SJSA1 (cell line): Measurements from ENCODE around the gene ZNF423. TPM values are rescaled to one million over a fixed set of nuclear protein-coding genes. Genes with fewer than 3 reads are reported as not detected.

Source experiments
- DNase-seq, 2 experiments: peaks; one replicate each; pipeline ENCODE4 v3.0.0-alpha.2; 2015 to 2020; ENCODE audit warnings: low spot score in 2 of 2, low read depth in 1 of 2
- H3K27ac ChIP-seq: fragments of 250-450 bp; sonication (Bioruptor Pico); 2 replicates; pipeline ENCODE4 v1.5.1; 2020; ENCODE audit warnings: mild to moderate bottlenecking, moderate library complexity
- H3K27me3 ChIP-seq: fragments of 250-450 bp; sonication (Bioruptor Pico); replicated peaks from 2 replicates; pipeline ENCODE4 v1.5.1; 2020; ENCODE audit warnings: mild to moderate bottlenecking, moderate library complexity
- H3K36me3 ChIP-seq: fragments of 250-450 bp; sonication (Bioruptor Pico); 2 replicates; pipeline ENCODE4 v1.5.1; 2020; ENCODE audit warnings: mild to moderate bottlenecking
- H3K4me1 ChIP-seq: fragments of 250-450 bp; sonication (Bioruptor Pico); replicated peaks from 2 replicates; pipeline ENCODE4 v1.6.1; 2021; ENCODE audit warnings: mild to moderate bottlenecking
- H3K4me3 ChIP-seq: fragments of 250-450 bp; sonication (Bioruptor Pico); 2 replicates; pipeline ENCODE4 v1.5.1; 2020; ENCODE audit warnings: mild to moderate bottlenecking
- H3K9me3 ChIP-seq: fragments of 250-450 bp; sonication (Bioruptor Pico); replicated peaks from 2 replicates; pipeline ENCODE4 v1.5.1; 2020; ENCODE audit warnings: mild to moderate bottlenecking
- total RNA-seq: library from RNA; depleted of rRNA; stranded (reverse); fragments of >200 nt; shearing (Covaris generic); gene quantifications from 2 replicates; pipeline ENCODE4 v1.2.3, GENCODE V29; 2014

Gene ZNF423
- total RNA-seq, 1 experiment from 2014 or later: 5.4 TPM

GRCh38 chr16:49632795-49633184 lies 223.1 kb downstream of the ZNF423 start:
- Histone ChIP-seq H3K27ac (no peak overlapping the region), H3K4me3 (no peak overlapping the region), H3K4me1 (peaks cover 6% of the 10 kb centered on the region; the same call in 1 of the 2 replicates), H3K27me3 (no peaks in the 10 kb centered on the region), H3K9me3 (no peaks in the 10 kb centered on the region; the same call in 1 of the 2 replicates), H3K36me3 (no peaks in the 10 kb centered on the region; the same call in 1 of the 2 replicates)
- DNase-seq: peak in 1 of 2 experiments; percentile 32

- Histone ChIP-seq H3K27me3 (no peaks in the 10 kb centered on the region), H3K27ac (no peak overlapping the region), H3K4me1 (peaks cover 6% of the 10 kb centered on the region; the same call in 1 of the 2 replicates), H3K4me3 (no peak overlapping the region), H3K36me3 (no peaks in the 10 kb centered on the region), H3K9me3 (no peaks in the 10 kb centered on the region; the same call in 1 of the 2 replicates)
- DNase-seq: peak in 1 of 2 experiments; percentile 22
Measured at GRCh38 chr16:49632086-49632794, 223.7 kb downstream of the ZNF423 start.

GRCh38 chr16:49631187-49632041 lies 224.5 kb downstream of the ZNF423 start:
- Histone ChIP-seq H3K9me3 (no peaks in the 10 kb centered on the region; the same call in 1 of the 2 replicates), H3K27ac (no peak overlapping the region), H3K4me1 (peaks cover 6% of the 10 kb centered on the region; the same call in 1 of the 2 replicates), H3K27me3 (no peaks in the 10 kb centered on the region), H3K36me3 (no peaks in the 10 kb centered on the region), H3K4me3 (no peak overlapping the region)
- DNase-seq: peak in 1 of 2 experiments; percentile 41

- no peaks in the 10 kb centered on the region for H3K36me3 ChIP-seq
Measured at GRCh38 chr16:49630783-49631182, 225.1 kb downstream of the ZNF423 start.

GRCh38 chr16:49629851-49630250 lies 226.1 kb downstream of the ZNF423 start:
- Histone ChIP-seq H3K36me3 (no peaks in the 10 kb centered on the region), H3K4me1 (peaks cover 6% of the 10 kb centered on the region; the same call in 1 of the 2 replicates), H3K4me3 (no peak overlapping the region), H3K9me3 (no peaks in the 10 kb centered on the region; the same call in 1 of the 2 replicates), H3K27ac (no peak overlapping the region), H3K27me3 (no peaks in the 10 kb centered on the region)
- peak in 1 of 2 experiments; percentile 11 for DNase-seq

More at GRCh38 chr16:49630783-49631182, 225.1 kb downstream of the ZNF423 start:
- Histone ChIP-seq H3K4me1 (peaks cover 6% of the 10 kb centered on the region; the same call in 1 of the 2 replicates), H3K9me3 (no peaks in the 10 kb centered on the region; the same call in 1 of the 2 replicates), H3K27ac (no peak overlapping the region), H3K4me3 (no peak overlapping the region), H3K27me3 (no peaks in the 10 kb centered on the region)
- peak in 1 of 2 experiments; percentile 24 for DNase-seq

- DNase-seq: peak in 1 of 2 experiments; percentile 1
- Histone ChIP-seq H3K27me3 (no peaks in the 10 kb centered on the region), H3K27ac (no peak overlapping the region), H3K36me3 (no peaks in the 10 kb centered on the region), H3K4me1 (peaks cover 6% of the 10 kb centered on the region; the same call in 1 of the 2 replicates), H3K4me3 (no peak overlapping the region), H3K9me3 (no peaks in the 10 kb centered on the region; the same call in 1 of the 2 replicates)
Measured at GRCh38 chr16:49628148-49628547, 227.8 kb downstream of the ZNF423 start.

GRCh38 chr16:49625311-49626065 lies 230.4 kb downstream of the ZNF423 start:
- Histone ChIP-seq H3K9me3 (no peaks in the 10 kb centered on the region; the same call in 1 of the 2 replicates), H3K4me1 (peaks cover 13% of the 10 kb centered on the region), H3K36me3 (no peaks in the 10 kb centered on the region), H3K27me3 (no peaks in the 10 kb centered on the region), H3K27ac (no peak overlapping the region), H3K4me3 (no peak overlapping the region)
- peak in 1 of 2 experiments; percentile 21 for DNase-seq

- no peaks in the 10 kb centered on the region for H3K9me3 ChIP-seq
- H3K27me3 ChIP-seq: no peaks in the 10 kb centered on the region
- peaks cover 30% of the 10 kb centered on the region for H3K4me1 ChIP-seq
- H3K4me3 ChIP-seq: no peak overlapping the region
- no peaks in the 10 kb centered on the region for H3K36me3 ChIP-seq
- no peak overlapping the region for H3K27ac ChIP-seq
- peak in 1 of 2 experiments; percentile 8 for DNase-seq
Measured at GRCh38 chr16:49623501-49624266, 232.2 kb downstream of the ZNF423 start.

GRCh38 chr16:49622421-49623402 lies 233.2 kb downstream of the ZNF423 start:
- Histone ChIP-seq H3K36me3 (no peaks in the 10 kb centered on the region), H3K27me3 (no peaks in the 10 kb centered on the region), H3K4me3 (no peak overlapping the region), H3K9me3 (no peaks in the 10 kb centered on the region), H3K4me1 (peaks cover 30% of the 10 kb centered on the region), H3K27ac (no peak overlapping the region)
- DNase-seq: peak in 1 of 2 experiments; percentile 38

- Histone ChIP-seq H3K4me1 (peaks cover 30% of the 10 kb centered on the region), H3K9me3 (no peaks in the 10 kb centered on the region), H3K4me3 (no peak overlapping the region), H3K27ac (no peak overlapping the region), H3K36me3 (no peaks in the 10 kb centered on the region), H3K27me3 (no peaks in the 10 kb centered on the region)
- DNase-seq: peak in 1 of 2 experiments; percentile 30
Measured at GRCh38 chr16:49622084-49622390, 233.9 kb downstream of the ZNF423 start.

GRCh38 chr16:49621241-49622083 lies 234.4 kb downstream of the ZNF423 start:
- H3K4me3 ChIP-seq: no peak overlapping the region
- H3K27me3 ChIP-seq: no peaks in the 10 kb centered on the region
- H3K36me3 ChIP-seq: no peaks in the 10 kb centered on the region
- peak in 1 of 2 experiments; percentile 41 for DNase-seq
- H3K4me1 ChIP-seq: peaks cover 30% of the 10 kb centered on the region
- H3K9me3 ChIP-seq: no peaks in the 10 kb centered on the region
- H3K27ac ChIP-seq: peak overlapping the region; percentile 46; the same call in 1 of the 2 replicates
